ENCODE measurements around the gene NUDT17.

NUDT17 gene

GRCh38 chr1:145849356-145850160 is 4.1 kb downstream of the NUDT17 start:
- DNase-seq = no peak

GRCh38 chr1:145855426-145855948 is 10.1 kb downstream of the NUDT17 start:
- DNase-seq = no peak

- DNase-seq = no peak
These were observed 11.7 kb downstream of the NUDT17 start for GRCh38 chr1:145857170-145857569.

GRCh38 chr1:145858238-145858900 is 12.9 kb downstream of the NUDT17 start:
- no peak for DNase-seq

- peak; percentile 92 for DNase-seq
These were observed 13.6 kb downstream of the NUDT17 start, which contains the start of gene PIAS3 for GRCh38 chr1:145858901-145859490. TSS of gene PIAS3 (minus strand) at chr1:145859081. CDS start at chr1:145858990, 91 bp downstream.

- DNase-seq = peak; percentile 90
These were observed 14.1 kb downstream of the NUDT17 start for GRCh38 chr1:145859491-145860023.

- no peak for DNase-seq
These were observed 18.0 kb downstream of the NUDT17 start for GRCh38 chr1:145863282-145864018.

GRCh38 chr1:145868232-145868631 is 22.8 kb downstream of the NUDT17 start:
- no peak for DNase-seq

- DNase-seq = no peak
These were observed 26.8 kb downstream of the NUDT17 start for GRCh38 chr1:145871994-145872924.

GRCh38 chr1:145874646-145875045 is 29.2 kb downstream of the NUDT17 start:
- no peak for DNase-seq

GRCh38 chr1:145877923-145878486 is 32.6 kb downstream of the NUDT17 start:
- no peak for DNase-seq

- no peak for DNase-seq
These were observed 33.3 kb downstream of the NUDT17 start for GRCh38 chr1:145878724-145879123.

- no peak for DNase-seq
These were observed 34.3 kb downstream of the NUDT17 start for GRCh38 chr1:145879775-145880174.

GRCh38 chr1:145884675-145885074 is 39.2 kb downstream of the NUDT17 start:
- DNase-seq = no peak

GRCh38 chr1:145885738-145886287 is 40.4 kb downstream of the NUDT17 start, which contains the start of gene ANKRD35:
TSS of gene ANKRD35 (minus strand) at chr1:145885866. CDS start at chr1:145885758, 108 bp downstream.
- peak; percentile 32 for DNase-seq

GRCh38 chr1:145886390-145886789 is 41.0 kb downstream of the NUDT17 start:
- no peak for DNase-seq

- DNase-seq = no peak
These were observed 41.4 kb downstream of the NUDT17 start for GRCh38 chr1:145886816-145887215.

- no peak for DNase-seq
These were observed 42.2 kb downstream of the NUDT17 start for GRCh38 chr1:145887631-145888030.

- DNase-seq = no peak
These were observed 44.3 kb downstream of the NUDT17 start for GRCh38 chr1:145889722-145890121.

- DNase-seq = no peak
These were observed 45.7 kb downstream of the NUDT17 start for GRCh38 chr1:145891143-145891542.
